ENCODE measurements around the gene DEPDC1.

The DEPDC1 gene

GRCh38 chr1:68496680-68497357 lies at the start of gene DEPDC1:
TSS of gene DEPDC1 (minus strand) at chr1:68497082. CDS start at chr1:68496999, 83 bp downstream.
- H3K27me3 Mint-ChIP-seq: peaks cover 37% of the 10 kb centered on the region
- H3K27ac Mint-ChIP-seq: peak within 1 kb of the TSS; percentile 85
- H3K36me3 Mint-ChIP-seq: peaks cover 13% of the 10 kb centered on the region
- DNase-seq: peak; percentile 90
- H3K9me3 Mint-ChIP-seq: peaks cover 1% of the 10 kb centered on the region
- peak within 1 kb of the TSS; percentile 89 for H3K4me3 Mint-ChIP-seq
- CTCF ChIA-PET: no interaction called here
- H3K4me1 Mint-ChIP-seq: peaks cover 28% of the 10 kb centered on the region

- H3K36me3 Mint-ChIP-seq: no peaks in the 10 kb centered on the region
- H3K27me3 Mint-ChIP-seq: no peaks in the 10 kb centered on the region
- no peak overlapping the region for H3K27ac Mint-ChIP-seq
- H3K4me3 Mint-ChIP-seq: no peak overlapping the region
- no peaks in the 10 kb centered on the region for H3K4me1 Mint-ChIP-seq
- CTCF ChIA-PET: no interaction called here
- no peak for DNase-seq
- peaks cover 6% of the 10 kb centered on the region for H3K9me3 Mint-ChIP-seq
These were observed 47.8 kb upstream of the DEPDC1 start for GRCh38 chr1:68544651-68545050.

GRCh38 chr1:68542586-68542985 lies 45.7 kb upstream of the DEPDC1 start:
- Mint-ChIP-seq H3K9me3 (no peaks in the 10 kb centered on the region), H3K27me3 (no peaks in the 10 kb centered on the region), H3K27ac (no peak overlapping the region), H3K4me3 (no peak overlapping the region), H3K4me1 (no peaks in the 10 kb centered on the region), H3K36me3 (no peaks in the 10 kb centered on the region)
- CTCF ChIA-PET: no interaction called here
- DNase-seq: no peak

DNA sequence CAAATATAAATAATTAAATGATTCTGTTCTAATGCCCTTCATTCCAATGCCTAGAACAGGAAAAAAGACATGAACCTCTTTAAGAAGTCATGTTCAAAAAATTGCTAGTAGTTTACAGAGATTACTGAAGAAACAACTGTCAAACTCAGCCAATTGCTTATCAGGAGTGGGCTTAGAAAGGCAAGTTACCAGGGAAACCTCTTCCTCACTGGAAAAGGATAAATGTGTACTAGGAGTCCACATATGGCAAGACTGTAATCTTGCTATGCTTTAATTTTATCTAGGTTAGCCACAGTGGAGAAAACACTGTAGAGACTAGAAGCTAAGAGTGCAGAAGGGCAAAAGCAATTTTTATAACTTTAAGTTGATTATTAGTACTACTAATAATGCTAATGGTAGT lies 42.1 kb upstream of the DEPDC1 start:
- Mint-ChIP-seq H3K27me3 (no peaks in the 10 kb centered on the region), H3K27ac (no peak overlapping the region), H3K9me3 (no peaks in the 10 kb centered on the region), H3K4me3 (no peak overlapping the region), H3K4me1 (no peaks in the 10 kb centered on the region), H3K36me3 (no peaks in the 10 kb centered on the region)
- DNase-seq: no peak
- CTCF ChIA-PET: no interaction called here

- DNase-seq: no peak
- H3K9me3 Mint-ChIP-seq: no peaks in the 10 kb centered on the region
- H3K36me3 Mint-ChIP-seq: no peaks in the 10 kb centered on the region
- no peaks in the 10 kb centered on the region for H3K27me3 Mint-ChIP-seq
- CTCF ChIA-PET: no interaction called here
- no peak overlapping the region for H3K4me3 Mint-ChIP-seq
- no peak overlapping the region for H3K27ac Mint-ChIP-seq
- no peaks in the 10 kb centered on the region for H3K4me1 Mint-ChIP-seq
These were observed 31.4 kb upstream of the DEPDC1 start for GRCh38 chr1:68528243-68528642.

GRCh38 chr1:68525781-68526180 lies 28.9 kb upstream of the DEPDC1 start:
- CTCF ChIA-PET: no interaction called here
- Mint-ChIP-seq H3K9me3 (no peaks in the 10 kb centered on the region), H3K4me3 (no peak overlapping the region), H3K36me3 (no peaks in the 10 kb centered on the region), H3K27ac (no peak overlapping the region), H3K4me1 (no peaks in the 10 kb centered on the region), H3K27me3 (no peaks in the 10 kb centered on the region)
- DNase-seq: no peak

DNA sequence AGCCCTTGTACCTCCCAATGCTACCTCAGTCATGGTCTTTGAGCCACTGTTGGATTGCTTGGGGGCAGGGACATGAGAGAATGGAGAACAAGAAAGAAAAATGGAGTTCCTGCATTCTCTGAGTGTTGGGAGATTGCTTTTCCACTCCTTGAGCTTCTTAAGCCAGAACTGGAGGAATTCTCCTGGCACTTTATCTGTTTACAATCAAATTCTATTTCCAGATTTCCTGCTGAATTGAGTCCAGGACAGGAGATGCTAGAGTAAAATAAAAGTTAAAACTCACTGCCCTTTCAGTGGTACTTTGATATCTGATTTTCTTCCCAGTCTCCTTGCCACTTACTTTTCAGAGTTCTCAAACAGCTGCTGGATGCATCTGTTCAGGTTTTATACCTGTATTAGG lies 24.4 kb upstream of the DEPDC1 start:
- Mint-ChIP-seq H3K27ac (no peak overlapping the region), H3K36me3 (no peaks in the 10 kb centered on the region)
- CTCF ChIA-PET: no interaction called here

GRCh38 chr1:68516066-68516465 lies 19.2 kb upstream of the DEPDC1 start:
- H3K27me3 Mint-ChIP-seq: no peaks in the 10 kb centered on the region
- H3K27ac Mint-ChIP-seq: no peak overlapping the region
- H3K4me1 Mint-ChIP-seq: no peaks in the 10 kb centered on the region
- CTCF ChIA-PET: no interaction called here
- H3K9me3 Mint-ChIP-seq: no peaks in the 10 kb centered on the region
- H3K36me3 Mint-ChIP-seq: no peaks in the 10 kb centered on the region
- DNase-seq: no peak
- H3K4me3 Mint-ChIP-seq: no peak overlapping the region

More for the DNA sequence above, 24.4 kb upstream of the DEPDC1 start:
- no peaks in the 10 kb centered on the region for H3K4me1 Mint-ChIP-seq
- H3K9me3 Mint-ChIP-seq: no peaks in the 10 kb centered on the region
- H3K27me3 Mint-ChIP-seq: no peaks in the 10 kb centered on the region
- DNase-seq: no peak
- no peak overlapping the region for H3K4me3 Mint-ChIP-seq

DNA sequence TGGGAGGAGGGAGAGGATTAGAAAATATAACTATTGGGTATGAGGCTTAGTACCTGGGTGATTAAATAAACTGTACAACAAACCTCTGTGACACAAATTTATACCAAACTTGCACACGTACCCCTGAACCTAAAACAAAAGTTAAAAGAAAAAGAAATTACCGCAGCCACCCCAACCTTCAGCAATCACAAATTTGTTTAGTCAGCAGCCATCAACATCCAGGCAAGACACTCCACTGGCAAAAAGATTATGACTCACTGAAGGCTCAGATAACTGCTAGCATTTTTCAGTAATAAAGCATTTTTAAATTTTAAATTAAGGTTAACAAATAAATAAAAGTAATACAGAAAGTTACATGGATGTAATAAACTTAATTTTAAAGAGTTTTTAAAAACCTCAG lies 14.4 kb upstream of the DEPDC1 start:
- Mint-ChIP-seq H3K4me3 (no peak overlapping the region), H3K27me3 (no peaks in the 10 kb centered on the region), H3K9me3 (no peaks in the 10 kb centered on the region), H3K4me1 (no peaks in the 10 kb centered on the region), H3K36me3 (no peaks in the 10 kb centered on the region), H3K27ac (no peak overlapping the region)
- no peak for DNase-seq
- CTCF ChIA-PET: no interaction called here

DNA sequence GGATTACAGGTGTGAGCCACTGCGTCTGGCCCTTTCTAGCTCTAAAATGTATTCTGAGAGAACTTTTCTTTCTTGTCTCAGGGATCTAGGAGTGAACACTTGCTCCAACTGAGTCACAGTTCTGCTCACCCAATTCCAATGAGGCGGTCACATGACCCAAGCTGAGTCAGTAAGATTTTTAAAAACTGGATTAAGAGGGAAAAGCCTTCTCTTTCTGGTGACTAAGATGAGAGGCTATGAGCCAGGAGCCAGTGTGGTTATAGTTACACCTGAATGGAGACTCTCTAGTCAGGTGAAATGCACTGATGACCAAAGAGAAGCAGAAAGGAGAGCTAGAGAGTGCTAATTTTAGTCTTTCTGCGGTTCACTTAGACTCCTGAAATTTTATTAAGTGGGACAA lies 9.5 kb upstream of the DEPDC1 start:
- DNase-seq: no peak
- H3K36me3 Mint-ChIP-seq: no peaks in the 10 kb centered on the region
- H3K9me3 Mint-ChIP-seq: peaks cover 1% of the 10 kb centered on the region
- no peak overlapping the region for H3K4me3 Mint-ChIP-seq
- no peak overlapping the region for H3K27ac Mint-ChIP-seq
- no peaks in the 10 kb centered on the region for H3K4me1 Mint-ChIP-seq
- CTCF ChIA-PET: no interaction called here
- peaks cover 4% of the 10 kb centered on the region for H3K27me3 Mint-ChIP-seq

DNA sequence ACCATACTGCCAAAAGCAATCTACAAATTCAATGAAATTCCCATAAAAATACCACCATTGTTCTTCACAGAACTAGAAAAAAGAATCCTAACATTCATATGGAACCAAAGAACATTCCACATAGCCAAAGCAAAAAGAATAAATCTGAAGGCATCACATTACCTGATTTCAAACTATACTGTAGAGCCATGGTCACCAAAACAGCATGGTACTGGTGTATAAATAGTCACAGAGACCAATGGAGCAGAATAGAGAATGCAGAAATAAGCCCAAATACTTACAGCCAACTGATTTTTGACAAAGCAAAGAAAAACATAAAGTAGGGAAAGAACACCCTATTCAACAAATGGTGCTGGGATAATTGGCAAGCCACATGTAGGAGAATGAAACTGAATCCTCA lies 6.2 kb upstream of the DEPDC1 start:
- peaks cover 1% of the 10 kb centered on the region for H3K9me3 Mint-ChIP-seq
- no peak for DNase-seq
- no peaks in the 10 kb centered on the region for H3K36me3 Mint-ChIP-seq
- no peak overlapping the region for H3K4me3 Mint-ChIP-seq
- peaks cover 22% of the 10 kb centered on the region for H3K27me3 Mint-ChIP-seq
- H3K4me1 Mint-ChIP-seq: no peaks in the 10 kb centered on the region
- no peak overlapping the region for H3K27ac Mint-ChIP-seq
- CTCF ChIA-PET: no interaction called here

DNA sequence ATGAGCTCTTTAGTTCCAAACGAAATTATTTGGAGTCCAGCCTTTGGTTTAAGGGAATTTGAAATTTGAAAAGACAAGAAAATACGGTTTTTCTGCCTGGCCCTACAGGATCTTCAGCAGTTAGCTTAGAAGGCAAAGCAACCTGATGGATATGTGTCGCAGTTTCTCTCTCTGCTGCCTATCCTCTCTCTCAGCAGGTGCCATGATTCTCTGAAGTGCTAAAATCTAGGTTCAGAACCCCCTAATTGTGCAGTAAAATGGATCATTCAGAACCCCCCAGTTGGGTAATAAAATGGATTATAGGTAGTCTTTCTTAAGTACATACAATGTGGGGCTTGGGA lies 446 bp upstream of the DEPDC1 start:
- Mint-ChIP-seq H3K4me1 (peaks cover 28% of the 10 kb centered on the region), H3K9me3 (peaks cover 1% of the 10 kb centered on the region), H3K36me3 (peaks cover 11% of the 10 kb centered on the region), H3K4me3 (peak overlapping the region; percentile 89), H3K27me3 (peaks cover 37% of the 10 kb centered on the region), H3K27ac (peak overlapping the region; percentile 85)
- no peak for DNase-seq
- CTCF ChIA-PET: no interaction called here

DNA sequence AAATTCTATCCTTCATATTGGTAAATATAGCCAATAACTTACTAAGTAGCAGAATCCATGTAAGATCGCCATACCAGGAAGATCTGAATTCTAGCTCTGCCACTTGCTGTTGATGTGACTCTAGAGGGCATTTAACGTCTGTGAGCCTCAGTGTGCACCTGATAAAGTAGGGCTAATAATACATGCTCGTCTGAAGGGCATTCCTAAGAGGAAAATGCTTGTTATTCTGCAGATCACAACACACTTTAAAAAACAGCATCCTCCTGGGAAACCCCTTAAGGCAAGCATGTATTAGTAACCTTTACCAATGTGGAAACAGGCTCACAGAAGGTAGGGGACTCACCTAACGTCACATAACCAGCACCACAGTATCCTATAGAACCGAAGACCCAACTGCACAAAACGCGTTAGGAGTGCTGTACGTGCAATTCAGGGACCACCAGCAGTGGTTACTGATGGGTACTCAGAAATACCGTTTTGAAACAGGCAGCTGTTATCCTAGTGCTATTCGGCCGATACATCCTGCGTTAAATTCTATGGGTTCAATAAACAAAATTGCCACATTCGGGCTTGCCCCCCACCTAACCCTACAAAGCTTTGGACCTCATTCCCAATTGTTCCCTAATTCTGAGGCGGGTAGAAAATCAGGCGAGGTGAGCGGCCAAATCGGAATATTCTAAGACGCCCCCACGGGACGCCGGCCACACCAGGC lies 758 bp downstream of the DEPDC1 start:
- no peak for DNase-seq
- CTCF ChIA-PET: no interaction called here
- Mint-ChIP-seq H3K27me3 (peaks cover 32% of the 10 kb centered on the region), H3K36me3 (peaks cover 17% of the 10 kb centered on the region), H3K9me3 (no peaks in the 10 kb centered on the region), H3K4me1 (peaks cover 28% of the 10 kb centered on the region), H3K4me3 (peak overlapping the region; percentile 89), H3K27ac (peak overlapping the region; percentile 85)

GRCh38 chr1:68495532-68495931 lies 1.4 kb downstream of the DEPDC1 start:
- Mint-ChIP-seq H3K4me1 (peaks cover 31% of the 10 kb centered on the region), H3K4me3 (peak overlapping the region; percentile 89), H3K27ac (no peak overlapping the region), H3K36me3 (peaks cover 23% of the 10 kb centered on the region), H3K27me3 (peaks cover 32% of the 10 kb centered on the region), H3K9me3 (no peaks in the 10 kb centered on the region)
- CTCF ChIA-PET: no interaction called here
- no peak for DNase-seq

DNA sequence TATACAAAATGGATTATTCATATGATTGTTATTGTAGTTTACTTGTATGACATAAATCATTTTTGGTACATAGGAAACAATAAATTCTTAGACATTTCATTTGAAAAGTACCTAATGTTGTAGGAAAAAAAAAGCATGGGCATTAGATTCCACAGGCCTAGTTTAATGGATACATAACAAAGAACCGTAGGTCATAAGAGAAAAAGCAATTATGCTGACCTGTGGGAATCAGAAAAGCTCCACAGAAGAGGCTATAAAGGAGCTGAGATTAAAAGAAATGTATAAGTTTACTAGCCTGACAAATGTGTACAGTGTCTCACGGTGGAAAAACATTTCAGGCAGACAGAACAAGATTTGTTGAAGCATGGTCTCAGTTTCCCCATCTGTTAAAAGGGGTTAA lies 3.7 kb downstream of the DEPDC1 start:
- no peak overlapping the region for H3K27ac Mint-ChIP-seq

More for the DNA sequence above, 3.7 kb downstream of the DEPDC1 start:
- no peak overlapping the region for H3K4me3 Mint-ChIP-seq
- peaks cover 31% of the 10 kb centered on the region for H3K4me1 Mint-ChIP-seq
- no peak for DNase-seq
- peaks cover 15% of the 10 kb centered on the region for H3K27me3 Mint-ChIP-seq
- CTCF ChIA-PET: no interaction called here
- H3K36me3 Mint-ChIP-seq: peaks cover 34% of the 10 kb centered on the region
- no peaks in the 10 kb centered on the region for H3K9me3 Mint-ChIP-seq

All from activated naive CD4-positive, alpha-beta T cell treated with anti-CD3 and anti-CD28 coated beads, Interleukin-2, amount 10 ng/mL, durations not matched to agents 7 days and 5 days (primary cell).